HepG2 (cell line): Measurements from ENCODE around the gene RMDN2. TPM values are rescaled to one million over a fixed set of nuclear protein-coding genes. Genes with fewer than 3 reads are reported as not detected.

Experiments used
- ATAC-seq: fragments of 200-7000 bp; cut with Tn5 transposase; 3 replicates; pipeline ENCODE4 v1.9.1; 2020; ENCODE audit warnings: mild to moderate bottlenecking, moderate library complexity
- BruUV-seq: library from RNA; stranded (reverse); fragments of 400-500 nt; replicated peaks from 2 replicates; lab custom pipeline; 2021; lab: Mats Ljungman, UMichigan
- CTCF ChIA-PET: fragments of 300-600 bp; formaldehyde crosslinking; extraction: SDS; loops from one replicate; lab custom pipeline; 2021; ENCODE audit warnings: low total read pairs, inconsistent platforms, low intra/inter-chr PET ratio; lab: Yijun Ruan, JAX
- POLR2A ChIA-PET: fragments of 350-600 bp; sonication (Branson Sonifier 250); formaldehyde crosslinking; loops from one replicate; lab custom pipeline; 2020; ENCODE audit warnings: antibody characterized with exemption, inconsistent platforms; lab: Yijun Ruan, JAX
- DNase-seq: peaks from one replicate; pipeline ENCODE4 v3.0.0-alpha.2; 2015; ENCODE audit warnings: low spot score
- FAIRE-seq: peaks from 3 replicates; lab custom pipeline; 2011; peaks lifted over from hg19 to GRCh38; lab: Jason Lieb, UNC
- H2AFZ ChIP-seq: one replicate; pipeline ENCODE4 v1.6.1; 2011; ENCODE audit warnings: low read length, inconsistent platforms
- H3K27ac ChIP-seq: fragments of 300-600 bp; 3 replicates; pipeline ENCODE4 v1.8.0; 2011; ENCODE audit warnings: mixed run types, mild to moderate bottlenecking, mixed read lengths, low read length, inconsistent platforms; ENCODE audit not compliant: insufficient read depth; ENCODE audit errors: extremely low read length
- H3K27me3 ChIP-seq, 2 experiments: fragments of 200-600 bp in 1 of 2; 2 replicates in 1 of 2; 3 replicates in 1 of 2; pipeline versions ENCODE4 v1.6.0 to v1.8.0; 2011; ENCODE audit warnings: low read length in 2 of 2, mild to moderate bottlenecking in 2 of 2, moderate library complexity in 2 of 2, inconsistent platforms in 1 of 2; ENCODE audit not compliant: insufficient read depth in 2 of 2, control insufficient read depth in 1 of 2
- H3K36me3 ChIP-seq, 2 experiments: fragments of 200-600 bp in 1 of 2; replicated peaks in 1 of 2; 2 replicates in 1 of 2; 3 replicates in 1 of 2; pipeline versions ENCODE4 v1.5.1 to v1.8.0; 2011; ENCODE audit warnings: low read length in 2 of 2, inconsistent platforms in 1 of 2; ENCODE audit not compliant: insufficient read depth in 2 of 2, control insufficient read depth in 1 of 2
- H3K4me1 ChIP-seq: 2 replicates; pipeline ENCODE4 v1.5.1; 2012; ENCODE audit warnings: low read length, inconsistent platforms; ENCODE audit not compliant: insufficient read depth
- H3K4me2 ChIP-seq: 2 replicates; pipeline ENCODE4 v1.6.0; 2011; ENCODE audit warnings: low read depth, low read length, inconsistent platforms
- H3K4me3 ChIP-seq, 3 experiments: fragments of 200-600 bp in 1 of 3; sonication (generic), shearing (Covaris generic) in 1 of 3; replicated peaks in 1 of 3; 2 replicates each; pipeline ENCODE4 v1.5.1; 2011 to 2016; ENCODE audit warnings: low read length in 3 of 3, inconsistent platforms in 2 of 3, low read depth in 2 of 3, mild to moderate bottlenecking in 2 of 3, control low read depth in 1 of 3, mixed read lengths in 1 of 3; ENCODE audit not compliant: insufficient read depth in 1 of 3
- H3K79me2 ChIP-seq: one replicate; pipeline ENCODE4 v1.6.1; 2011; ENCODE audit warnings: low read length, inconsistent platforms; ENCODE audit not compliant: insufficient read depth
- H3K9ac ChIP-seq: 2 replicates; pipeline ENCODE4 v1.6.0; 2011; ENCODE audit warnings: mild to moderate bottlenecking, low read depth, low read length, inconsistent platforms; ENCODE audit not compliant: insufficient read depth
- H3K9me3 ChIP-seq: 2 replicates; pipeline ENCODE4 v1.5.1; 2012; ENCODE audit warnings: mild to moderate bottlenecking, low read length
- H4K20me1 ChIP-seq: 2 replicates; pipeline ENCODE4 v1.6.0; 2011; ENCODE audit warnings: inconsistent platforms, mild to moderate bottlenecking, low read length, moderate library complexity; ENCODE audit not compliant: insufficient read depth
- FOXA1 ChIP-seq, 2 experiments: fragments of 450-650 bp in 1 of 2; sonication (generic) in 1 of 2; formaldehyde crosslinking in 1 of 2; IDR thresholded peaks; 2 replicates each; pipeline versions ENCODE4 v1.4.0 to v1.6.1; 2016 to 2020; ENCODE audit warnings: missing genetic modification reagents in 1 of 2
- FOXP1 ChIP-seq, 2 experiments: fragments of 450-650 bp in 1 of 2; IDR thresholded peaks; 2 replicates each; pipeline ENCODE4 v1.6.1; 2017 to 2018; ENCODE audit warnings: antibody characterized with exemption in 1 of 2
- FUBP1 ChIP-seq: sonication (generic); formaldehyde crosslinking; IDR thresholded peaks from 2 replicates; pipeline ENCODE4 v1.5.1; 2020; ENCODE audit warnings: missing genetic modification reagents, mild to moderate bottlenecking, borderline replicate concordance
- HDAC2 ChIP-seq: sonication (generic); formaldehyde crosslinking; IDR thresholded peaks from 2 replicates; pipeline ENCODE4 v1.4.0; 2020; ENCODE audit warnings: missing genetic modification reagents
- NCOA2 ChIP-seq: sonication (generic); formaldehyde crosslinking; IDR thresholded peaks from 2 replicates; pipeline ENCODE4 v1.8.0; 2022; ENCODE audit warnings: inconsistent platforms
- PRDM4 ChIP-seq: sonication (generic); formaldehyde crosslinking; IDR thresholded peaks from 2 replicates; pipeline ENCODE4 v1.9.0; 2021; ENCODE audit warnings: missing genetic modification reagents, borderline replicate concordance
- SAP130 ChIP-seq: IDR thresholded peaks from 2 replicates; pipeline ENCODE4 v1.6.1; 2016; ENCODE audit warnings: low read depth
- ZNF260 ChIP-seq: sonication (generic); formaldehyde crosslinking; IDR thresholded peaks from 2 replicates; pipeline ENCODE4 v1.4.0; 2020; ENCODE audit warnings: missing genetic modification reagents, low read depth, mild to moderate bottlenecking, borderline replicate concordance
- ZNF263 ChIP-seq: sonication (generic); formaldehyde crosslinking; IDR thresholded peaks from 2 replicates; pipeline ENCODE4 v1.4.0; 2020; ENCODE audit warnings: missing genetic modification reagents
- ZNF614 ChIP-seq: IDR thresholded peaks from 2 replicates; pipeline ENCODE4 v1.6.1; 2018; ENCODE audit warnings: missing biosample characterization, missing genetic modification reagents, inconsistent platforms, borderline replicate concordance
- ZNF770 ChIP-seq: sonication (generic); formaldehyde crosslinking; IDR thresholded peaks from 2 replicates; pipeline ENCODE4 v1.5.0; 2020; ENCODE audit warnings: mild to moderate bottlenecking, missing genetic modification reagents
- WGBS: methylation state at CpG from one replicate; pipeline ENCODE4 v1.1.6; 2017; ENCODE audit warnings: low lambda C conversion rate; 5-methylcytosine and 5-hydroxymethylcytosine counted together
- in situ Hi-C: cut with HindIII; loops from 2 replicates; pipeline ENCODE4 v1.10.0; 2017; ENCODE audit warnings: low pct_unique_long_range_greater_than_20kb; ENCODE audit not compliant: extremely low pct_ligation_motif_present
- intact Hi-C: fragments of 100-400 bp; cut with micrococcal nuclease; formaldehyde crosslinking; loops from one replicate; pipeline ENCODE4 v1.10.0; 2022; ENCODE audit not compliant: unreplicated experiment
- polyA plus RNA-seq, 8 experiments: library from polyadenylated mRNA; depleted of rRNA in 3 of 8; stranded (reverse) in 7 of 8; unstranded in 1 of 8; fragments of >200 nt; fragmentation: Illumina TruSeq in 4 of 8; extraction: Trizol in 4 of 8; gene quantifications; 2 replicates each; pipeline versions ENCODE4 v1.2.1 to v1.2.3, GENCODE V29; 2011 to 2016; ENCODE audit warnings: low read depth in 4 of 8, missing spikeins in 1 of 8, mixed read lengths in 1 of 8; ENCODE audit not compliant: insufficient read depth in 1 of 8
- total RNA-seq, 5 experiments: library from RNA; depleted of rRNA; stranded (reverse); fragments of >200 nt; fragmentation: Illumina TruSeq; extraction: Trizol; gene quantifications; 2 replicates each; pipeline ENCODE4 v1.2.3, GENCODE V29; 2016; ENCODE audit warnings: low read depth in 1 of 5

RMDN2 gene
- total and polyA plus RNA-seq, 2 of the 13 experiments (the other 11 are each of a cell fraction or from before 2014, with no cell fraction given): 2.3 to 8.9 TPM

- Histone ChIP-seq H3K27ac (no peak overlapping the region), H3K36me3 (no peaks in the 10 kb centered on the region), H3K4me2 (peak overlapping the region; percentile 86; the same call in 1 of the 2 replicates), H3K4me3 (peak overlapping the region in 1 of 3 experiments; percentile 90; a peak in 2 of 6 replicates), H4K20me1 (no peaks in the 10 kb centered on the region), H3K4me1 (peaks cover 61% of the 10 kb centered on the region), H3K79me2 (no peaks in the 10 kb centered on the region), H3K9me3 (no peaks in the 10 kb centered on the region), H3K27me3 (no peaks in the 10 kb centered on the region), H2AFZ (no peak overlapping the region), H3K9ac (no peak overlapping the region)
- 95% methylated on average over 6 of the region's 6 CpGs for WGBS
- POLR2A ChIA-PET: interaction anchor here (2.6 kb wide), 1 partner anchor 35 kb away, joined by 11 read pairs; no protein-coding TSS in a partner anchor
- DNase-seq (no peak), ATAC-seq (no peak), FAIRE-seq (no peak)
- no peak for TF ChIP-seq ZNF260 (CRISPR knock-in tag)
- TF ChIP-seq ZNF770 (CRISPR knock-in tag): peak; percentile 84
- CTCF ChIA-PET: no interaction called here
- in situ Hi-C loops (no loop called here), intact Hi-C loops (loop anchor here (5.0 kb wide), 2 partner anchors 44 to 56 kb away; no protein-coding TSS in a partner anchor)
- no TSS peak for BruUV-seq
Measured at GRCh38 chr2:37926635-37927034, 1.5 kb downstream of the RMDN2 start.

GRCh38 chr2:37928377-37928776 lies 3.3 kb downstream of the RMDN2 start:
- DNase-seq: peak; percentile 67
- BruUV-seq: no TSS peak
- Histone ChIP-seq H3K9ac (no peak overlapping the region), H3K4me2 (no peak overlapping the region; the same call in 1 of the 2 replicates), H4K20me1 (no peaks in the 10 kb centered on the region), H3K79me2 (no peaks in the 10 kb centered on the region), H3K27me3 (no peaks in the 10 kb centered on the region), H3K27ac (no peak overlapping the region), H3K4me3 (no peak overlapping the region), H2AFZ (no peak overlapping the region), H3K9me3 (no peaks in the 10 kb centered on the region), H3K36me3 (no peaks in the 10 kb centered on the region), H3K4me1 (peaks cover 44% of the 10 kb centered on the region)
- in situ Hi-C loops (no loop called here), intact Hi-C loops (loop anchor here (5.0 kb wide), 2 partner anchors 46 to 54 kb away; no protein-coding TSS in a partner anchor)
- CTCF ChIA-PET: no interaction called here
- no peak for ATAC-seq
- WGBS: 20% methylated on average over 2 of the region's 2 CpGs
- FAIRE-seq: no peak
- POLR2A ChIA-PET: interaction anchor here (2.6 kb wide), 1 partner anchor 34 kb away, joined by 11 read pairs; no protein-coding TSS in a partner anchor
- 0 out of 2 replicates have a peak, but pooled peaks have one; percentile 23 for TF ChIP-seq ZNF614 (CRISPR knock-in tag)
- no peak for TF ChIP-seq PRDM4 (CRISPR knock-in tag)
- no peak for TF ChIP-seq FUBP1
- no peak for TF ChIP-seq FOXA1 (IDR thresholded peaks at IDR 0.05)
- TF ChIP-seq FOXA1 (CRISPR knock-in tag; IDR thresholded peaks at IDR 0.05): peak; percentile 85
- peak; percentile 64 for TF ChIP-seq NCOA2 (CRISPR knock-in tag)
- no peak for TF ChIP-seq FOXP1 (IDR thresholded peaks at IDR 0.05)
- peak; percentile 45; the same call in 1 of the 2 replicates for TF ChIP-seq FOXP1 (CRISPR knock-in tag; IDR thresholded peaks at IDR 0.05)
- peak; percentile 70; the same call in 1 of the 2 replicates for TF ChIP-seq HDAC2 (CRISPR knock-in tag)
- TF ChIP-seq ZNF263: no peak
- TF ChIP-seq SAP130 (CRISPR knock-in tag): peak; percentile 56; the same call in 1 of the 2 replicates
